Upper lobe of right lung (tissue), 1 donor: ENCODE data around the gene RSPH6A. TPM values are rescaled to one million over a fixed set of nuclear protein-coding genes. Genes with fewer than 3 reads are reported as not detected.
"Not testable (repeated sequence)": the region's sequence is repeated elsewhere in the genome, so short reads cannot be mapped to it uniquely, and the experiment has no call there.

Experiments used
- ATAC-seq: fragments of 200-7000 bp; cut with Tn5 transposase; one replicate; pipeline ENCODE4 v1.9.1; 2020; ENCODE audit warnings: mild to moderate bottlenecking, moderate library complexity
- DNase-seq: peaks from one replicate; pipeline ENCODE4 v3.0.0-alpha.2; 2020
- H3K27ac ChIP-seq: fragments of 200-600 bp; one replicate; pipeline ENCODE4 v1.8.0; 2022
- H3K27me3 ChIP-seq: fragments of 200-600 bp; one replicate; pipeline ENCODE4 v1.8.0; 2022; ENCODE audit warnings: mild to moderate bottlenecking
- H3K36me3 ChIP-seq: fragments of 200-600 bp; one replicate; pipeline ENCODE4 v1.8.0; 2022
- H3K4me1 ChIP-seq: fragments of 200-600 bp; one replicate; pipeline ENCODE4 v1.8.0; 2022
- H3K4me3 ChIP-seq: fragments of 200-600 bp; one replicate; pipeline ENCODE4 v1.8.0; 2022; ENCODE audit warnings: mild to moderate bottlenecking
- H3K9me3 ChIP-seq: fragments of 200-600 bp; one replicate; pipeline ENCODE4 v1.8.0; 2022
- intact Hi-C: fragments of 100-400 bp; cut with DNase I; formaldehyde crosslinking; loops from one replicate; pipeline ENCODE4 v1.11.0; 2022
- total RNA-seq: library from RNA; stranded (reverse); fragmentation: NEBNext Ultra II Directional; extraction: Animal tissue kit (Norgen Biotek cat#: 25700); gene quantifications from one replicate; pipeline ENCODE4 v1.2.1, GENCODE V29; 2021
- TF ChIP-seq, protein P1 (sequence below): fragments of 200-600 bp; IDR thresholded peaks from one replicate; pipeline ENCODE4 v1.8.0; 2022; ENCODE audit warnings: antibody characterized with exemption
- donor health status: DM: no; HTN: yes; CAD: no; lungs with severe emphysema.

Gene RSPH6A
- total RNA-seq, 1 donor from 2014 or later = 0.38 TPM

DNA sequence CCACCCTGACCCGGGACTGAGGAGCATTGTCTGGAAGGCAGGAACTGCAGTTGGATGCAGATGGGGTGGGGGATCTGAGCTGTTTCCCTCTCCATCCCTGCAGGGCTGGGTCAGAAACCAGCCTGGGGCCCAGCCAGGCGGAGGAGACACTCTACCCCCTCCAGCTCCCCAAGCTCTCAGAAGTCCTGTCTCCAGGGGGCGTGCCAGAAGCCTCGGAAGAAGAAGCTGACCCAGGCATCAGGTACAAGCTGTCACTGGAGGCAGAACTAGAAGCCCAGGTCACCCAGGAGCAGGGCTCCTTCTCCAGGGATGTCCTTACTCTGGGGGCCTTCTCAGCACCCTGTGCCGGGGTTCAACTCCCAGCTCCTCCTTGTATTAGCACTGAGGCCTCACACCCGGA, 61.6 kb downstream of the RSPH6A start:
- ATAC-seq = no peak

DNA sequence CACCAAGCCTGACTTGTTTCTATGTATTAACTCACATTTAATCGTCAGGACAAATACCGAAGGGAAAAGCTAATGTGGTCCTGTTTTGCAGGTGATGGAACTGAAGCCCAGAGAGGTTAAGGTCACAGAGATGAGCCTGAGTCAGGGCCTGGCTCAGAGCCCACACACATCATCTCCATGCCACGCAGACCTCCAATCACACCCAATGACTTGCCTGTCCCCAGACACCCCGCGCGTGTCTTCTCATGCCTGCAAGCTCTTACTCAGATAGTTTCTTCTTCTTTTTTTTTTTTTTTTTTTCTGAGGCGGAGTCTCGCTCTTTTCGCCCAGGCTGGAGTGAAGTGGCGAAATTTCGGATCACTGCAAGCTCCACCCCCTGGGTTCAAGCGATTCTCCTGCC, 62.5 kb downstream of the RSPH6A start:
- ATAC-seq = no peak

More for the DNA sequence above, 61.6 kb downstream of the RSPH6A start:
- DNase-seq = no peak
- no peak overlapping the region for H3K4me3 ChIP-seq
- H3K27ac ChIP-seq = no peak overlapping the region
- H3K27me3 ChIP-seq = no peaks in the 10 kb centered on the region
- no peaks in the 10 kb centered on the region for H3K4me1 ChIP-seq
- H3K36me3 ChIP-seq = no peaks in the 10 kb centered on the region
- no peaks in the 10 kb centered on the region for H3K9me3 ChIP-seq
- TF ChIP-seq, protein P1, sequence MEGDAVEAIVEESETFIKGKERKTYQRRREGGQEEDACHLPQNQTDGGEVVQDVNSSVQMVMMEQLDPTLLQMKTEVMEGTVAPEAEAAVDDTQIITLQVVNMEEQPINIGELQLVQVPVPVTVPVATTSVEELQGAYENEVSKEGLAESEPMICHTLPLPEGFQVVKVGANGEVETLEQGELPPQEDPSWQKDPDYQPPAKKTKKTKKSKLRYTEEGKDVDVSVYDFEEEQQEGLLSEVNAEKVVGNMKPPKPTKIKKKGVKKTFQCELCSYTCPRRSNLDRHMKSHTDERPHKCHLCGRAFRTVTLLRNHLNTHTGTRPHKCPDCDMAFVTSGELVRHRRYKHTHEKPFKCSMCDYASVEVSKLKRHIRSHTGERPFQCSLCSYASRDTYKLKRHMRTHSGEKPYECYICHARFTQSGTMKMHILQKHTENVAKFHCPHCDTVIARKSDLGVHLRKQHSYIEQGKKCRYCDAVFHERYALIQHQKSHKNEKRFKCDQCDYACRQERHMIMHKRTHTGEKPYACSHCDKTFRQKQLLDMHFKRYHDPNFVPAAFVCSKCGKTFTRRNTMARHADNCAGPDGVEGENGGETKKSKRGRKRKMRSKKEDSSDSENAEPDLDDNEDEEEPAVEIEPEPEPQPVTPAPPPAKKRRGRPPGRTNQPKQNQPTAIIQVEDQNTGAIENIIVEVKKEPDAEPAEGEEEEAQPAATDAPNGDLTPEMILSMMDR = no peak
- intact Hi-C loops = no loop called here

DNA sequence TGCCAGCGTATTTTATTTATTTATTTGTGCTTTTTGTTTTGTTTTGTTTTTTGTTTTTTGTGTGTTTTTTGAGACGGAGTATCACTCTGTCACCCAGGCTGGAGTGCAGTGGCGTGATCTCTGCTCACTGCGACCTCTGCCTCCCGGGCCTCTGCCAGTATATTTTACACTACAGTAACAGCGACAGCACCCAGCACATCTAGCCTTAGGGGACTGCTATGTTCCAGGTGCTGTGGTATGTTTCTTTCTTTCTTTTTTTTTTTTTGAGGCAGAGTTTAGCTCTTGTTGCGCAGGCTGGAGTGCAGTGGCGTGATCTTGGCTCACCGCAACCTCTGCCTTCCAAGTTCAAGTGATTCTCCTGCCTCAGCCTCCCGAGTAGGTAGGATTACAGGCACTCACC, 63.6 kb downstream of the RSPH6A start:
- ATAC-seq, H3K4me3 ChIP-seq, H3K36me3 ChIP-seq, H3K9me3 ChIP-seq, DNase-seq, H3K27me3 ChIP-seq, intact Hi-C loops, H3K27ac ChIP-seq, H3K4me1 ChIP-seq: not testable (repeated sequence)

More for the DNA sequence above, 62.5 kb downstream of the RSPH6A start:
- DNase-seq = no peak
- Histone ChIP-seq H3K4me3 (no peak overlapping the region), H3K36me3 (no peaks in the 10 kb centered on the region), H3K27me3 (no peaks in the 10 kb centered on the region), H3K4me1 (no peaks in the 10 kb centered on the region), H3K9me3 (no peaks in the 10 kb centered on the region), H3K27ac (no peak overlapping the region)
- intact Hi-C loops = no loop called here
- TF ChIP-seq, protein P1 = no peak

DNA sequence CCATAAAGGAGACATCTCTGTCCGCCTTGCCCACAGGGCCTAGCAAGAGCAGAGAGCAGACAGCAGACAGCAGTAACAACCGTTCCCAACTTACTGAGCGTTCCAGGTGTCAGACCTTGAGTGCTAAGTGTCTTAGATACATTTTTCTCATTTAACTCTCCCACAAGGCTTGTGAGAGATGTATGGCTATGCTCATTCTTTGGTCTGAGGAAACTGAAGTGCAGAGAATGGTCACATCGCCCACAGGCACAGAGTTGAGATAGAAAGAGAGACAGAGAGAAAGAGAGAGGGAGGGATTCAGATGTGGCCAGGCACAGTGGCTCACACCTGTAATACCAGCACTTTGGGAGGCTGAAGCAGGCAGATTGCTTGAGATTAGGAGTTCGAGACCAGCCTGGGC, 67.6 kb downstream of the RSPH6A start:
- Histone ChIP-seq H3K9me3 (no peaks in the 10 kb centered on the region), H3K27ac (no peak overlapping the region), H3K36me3 (no peaks in the 10 kb centered on the region), H3K4me1 (no peaks in the 10 kb centered on the region), H3K4me3 (no peak overlapping the region), H3K27me3 (no peaks in the 10 kb centered on the region)
- ATAC-seq (no peak), DNase-seq (no peak)
- intact Hi-C loops = no loop called here
- TF ChIP-seq, protein P1 = no peak

DNA sequence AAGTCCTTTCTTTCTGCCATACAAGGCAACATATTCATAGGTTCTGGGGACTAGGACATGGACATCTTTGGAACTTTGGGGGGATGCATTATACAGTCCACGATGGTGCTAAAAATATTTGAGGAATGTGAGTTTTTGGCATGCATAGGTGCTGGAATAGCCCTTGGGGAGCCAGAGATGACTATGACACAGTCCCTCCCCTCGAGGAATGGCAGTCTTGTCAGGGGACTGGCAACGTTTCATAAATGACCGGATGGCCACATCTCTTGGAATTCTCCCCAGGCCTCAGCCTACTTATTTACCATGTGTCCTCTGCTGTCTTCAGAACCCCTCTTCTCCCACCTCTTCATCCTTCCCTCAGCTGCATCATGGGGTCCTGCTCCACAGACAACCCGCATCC, 68.2 kb downstream of the RSPH6A start:
- H3K9me3 ChIP-seq = no peaks in the 10 kb centered on the region
- H3K36me3 ChIP-seq = no peaks in the 10 kb centered on the region
- no peak overlapping the region for H3K4me3 ChIP-seq
- intact Hi-C loops = no loop called here
- H3K4me1 ChIP-seq = no peaks in the 10 kb centered on the region
- ATAC-seq = no peak
- no peak for DNase-seq
- no peaks in the 10 kb centered on the region for H3K27me3 ChIP-seq
- no peak overlapping the region for H3K27ac ChIP-seq
- TF ChIP-seq, protein P1 = no peak

Other genes with a start within 250 kb of the RSPH6A start
- gene OPA3, start 230.5 kb downstream of the RSPH6A start, total RNA-seq = 13.0 TPM
- gene GPR4, start 213.1 kb downstream of the RSPH6A start, total RNA-seq = 18.5 TPM
- 54.4 TPM for gene EML2, start 175.9 kb downstream of the RSPH6A start, total RNA-seq
- 4.8 TPM for gene GIPR, start 147.1 kb downstream of the RSPH6A start, total RNA-seq
- gene SNRPD2, start 123.4 kb downstream of the RSPH6A start, total RNA-seq = 188 TPM
- 7.0 TPM for gene QPCTL, start 122.6 kb downstream of the RSPH6A start, total RNA-seq
- gene FBXO46, start 84.4 kb downstream of the RSPH6A start, total RNA-seq = 16.5 TPM
- not detected for gene MEIOSIN, start 81.9 kb downstream of the RSPH6A start, total RNA-seq
- 15.5 TPM for gene SIX5, start 46.1 kb downstream of the RSPH6A start, total RNA-seq
- 50.1 TPM for gene DMPK, start 32.8 kb downstream of the RSPH6A start, total RNA-seq
- 58.7 TPM for gene DMWD, start 22.5 kb downstream of the RSPH6A start, total RNA-seq
- 70.6 TPM for gene SYMPK, start 47.8 kb upstream of the RSPH6A start, total RNA-seq
- 1.6 TPM for gene FOXA3, start 49.0 kb upstream of the RSPH6A start, total RNA-seq
- gene IRF2BP1, start 70.8 kb upstream of the RSPH6A start, total RNA-seq = 25.0 TPM
- gene MYPOP, start 87.3 kb upstream of the RSPH6A start, total RNA-seq = 7.9 TPM
- not detected for gene NANOS2, start 99.5 kb upstream of the RSPH6A start, total RNA-seq
- gene NOVA2, start 158.6 kb upstream of the RSPH6A start, total RNA-seq = 21.2 TPM
- gene CCDC61, start 180.2 kb upstream of the RSPH6A start, total RNA-seq = 15.4 TPM
- 0.58 TPM for gene PGLYRP1, start 207.7 kb upstream of the RSPH6A start, total RNA-seq
- gene IGFL4, start 225.7 kb upstream of the RSPH6A start, total RNA-seq = not detected